Thymus (tissue), 14 donors: ENCODE measurements around the gene WDR74. TPM values are rescaled to one million over a fixed set of nuclear protein-coding genes. Genes with fewer than 3 reads are reported as not detected.
A peak's percentile ranks its signal among the peaks of the same experiment; 100 is the strongest.

Experiments used
- DNase-seq, 9 donors: peaks; one replicate each; pipeline ENCODE4 v3.0.0-alpha.2; 2013; ENCODE audit warnings: low spot score in 9 of 9, low read depth in 6 of 9, missing footprints in 1 of 9
- H3K27ac ChIP-seq, 2 donors: one replicate each; pipeline ENCODE4 v1.5.1; 2013; ENCODE audit warnings: control low read depth in 1 of 2, low read depth in 1 of 2, low read length in 1 of 2, mild to moderate bottlenecking in 1 of 2, moderate library complexity in 1 of 2
- H3K27me3 ChIP-seq, 2 donors: one replicate each; pipeline ENCODE4 v1.5.1; 2013; ENCODE audit warnings: low read length in 1 of 2; ENCODE audit not compliant: control insufficient read depth in 2 of 2, insufficient read depth in 1 of 2
- H3K36me3 ChIP-seq, 2 donors: one replicate each; pipeline ENCODE4 v1.5.1; 2013; ENCODE audit warnings: low read length in 1 of 2, mild to moderate bottlenecking in 1 of 2, moderate library complexity in 1 of 2; ENCODE audit not compliant: control insufficient read depth in 2 of 2, insufficient read depth in 2 of 2
- H3K4me1 ChIP-seq, 2 donors: one replicate each; pipeline ENCODE4 v1.5.1; 2013; ENCODE audit warnings: low read length in 2 of 2; ENCODE audit not compliant: control insufficient read depth in 2 of 2, insufficient read depth in 2 of 2
- H3K4me3 ChIP-seq, 2 donors: one replicate each; pipeline ENCODE4 v1.5.1; 2013; ENCODE audit warnings: low read length in 2 of 2, control low read depth in 1 of 2, mild to moderate bottlenecking in 1 of 2
- H3K9me3 ChIP-seq, 2 donors: one replicate each; pipeline ENCODE4 v1.5.1; 2013; ENCODE audit warnings: low read length in 1 of 2, mild to moderate bottlenecking in 1 of 2; ENCODE audit not compliant: control insufficient read depth in 2 of 2, insufficient read depth in 1 of 2
- WGBS: extraction: QIAGEN DNeasy Blood & Tissue Kit; methylation state at CpG from one replicate; pipeline ENCODE4 v1.1.7; 2013; 5-methylcytosine and 5-hydroxymethylcytosine counted together
- long read RNA-seq, 10 donors: transcript quantifications; one replicate each; lab custom pipeline, GENCODE V29; 2026
- polyA plus RNA-seq: library from polyadenylated mRNA; stranded (reverse); fragments of 200-250 nt; gene quantifications from one replicate; pipeline ENCODE4 v1.2.3, GENCODE V29; 2013
- total RNA-seq: library from RNA; stranded (reverse); fragments of 120-200 nt; gene quantifications from one replicate; pipeline ENCODE4 v1.2.4, GENCODE V29; 2013
- donor health status: healthy.

WDR74 gene
- total RNA-seq (71.2 TPM), polyA plus RNA-seq (57.2 TPM)
- long read RNA-seq, donor 1, partial matches to known transcripts, result 0 of 3 reads
- long read RNA-seq, donor 1, other reads (novel, unspliced or antisense), result 0 of 3 reads
- long read RNA-seq, donor 2, result 0 reads
- long read RNA-seq, donor 3, transcript WDR74-201 (11 exons, 1,289 nt), result major isoform, 25 of 26 reads
- long read RNA-seq, donor 3, partial matches to known transcripts, result 0 of 26 reads
- long read RNA-seq, donor 3, other reads (novel, unspliced or antisense), result 0 of 26 reads
- long read RNA-seq, donor 4, transcript WDR74-201 (11 exons, 1,289 nt), result major isoform, 5 of 6 reads
- long read RNA-seq, donor 4, partial matches to known transcripts, result 0 of 6 reads
- long read RNA-seq, donor 4, other reads (novel, unspliced or antisense), result 0 of 6 reads
- long read RNA-seq, donor 5, transcript WDR74-201 (11 exons, 1,289 nt), result major isoform, 12 of 18 reads
- long read RNA-seq, donor 5, partial matches to known transcripts, result 0 of 18 reads
- long read RNA-seq, donor 5, other reads (novel, unspliced or antisense), result 0 of 18 reads
- long read RNA-seq, donor 6, transcript WDR74-201 (11 exons, 1,289 nt), result major isoform, 10 of 12 reads
- long read RNA-seq, donor 6, partial matches to known transcripts, result 0 of 12 reads
- long read RNA-seq, donor 6, other reads (novel, unspliced or antisense), result 0 of 12 reads
- long read RNA-seq, donor 7, transcript WDR74-201 (11 exons, 1,289 nt), result major isoform, 5 of 8 reads
- long read RNA-seq, donor 7, partial matches to known transcripts, result 0 of 8 reads
- long read RNA-seq, donor 7, other reads (novel, unspliced or antisense), result 0 of 8 reads
- long read RNA-seq, donor 8, partial matches to known transcripts, result 0 of 5 reads
- long read RNA-seq, donor 8, other reads (novel, unspliced or antisense), result 0 of 5 reads
- long read RNA-seq, donor 9, transcript WDR74-201 (11 exons, 1,289 nt), result major isoform, 7 of 9 reads
- long read RNA-seq, donor 9, partial matches to known transcripts, result 0 of 9 reads
- long read RNA-seq, donor 9, other reads (novel, unspliced or antisense), result 0 of 9 reads
- long read RNA-seq, donor 10, transcript WDR74-201 (11 exons, 1,289 nt), result major isoform, 6 of 7 reads
- long read RNA-seq, donor 10, partial matches to known transcripts, result 0 of 7 reads
- long read RNA-seq, donor 10, other reads (novel, unspliced or antisense), result 0 of 7 reads

DNA sequence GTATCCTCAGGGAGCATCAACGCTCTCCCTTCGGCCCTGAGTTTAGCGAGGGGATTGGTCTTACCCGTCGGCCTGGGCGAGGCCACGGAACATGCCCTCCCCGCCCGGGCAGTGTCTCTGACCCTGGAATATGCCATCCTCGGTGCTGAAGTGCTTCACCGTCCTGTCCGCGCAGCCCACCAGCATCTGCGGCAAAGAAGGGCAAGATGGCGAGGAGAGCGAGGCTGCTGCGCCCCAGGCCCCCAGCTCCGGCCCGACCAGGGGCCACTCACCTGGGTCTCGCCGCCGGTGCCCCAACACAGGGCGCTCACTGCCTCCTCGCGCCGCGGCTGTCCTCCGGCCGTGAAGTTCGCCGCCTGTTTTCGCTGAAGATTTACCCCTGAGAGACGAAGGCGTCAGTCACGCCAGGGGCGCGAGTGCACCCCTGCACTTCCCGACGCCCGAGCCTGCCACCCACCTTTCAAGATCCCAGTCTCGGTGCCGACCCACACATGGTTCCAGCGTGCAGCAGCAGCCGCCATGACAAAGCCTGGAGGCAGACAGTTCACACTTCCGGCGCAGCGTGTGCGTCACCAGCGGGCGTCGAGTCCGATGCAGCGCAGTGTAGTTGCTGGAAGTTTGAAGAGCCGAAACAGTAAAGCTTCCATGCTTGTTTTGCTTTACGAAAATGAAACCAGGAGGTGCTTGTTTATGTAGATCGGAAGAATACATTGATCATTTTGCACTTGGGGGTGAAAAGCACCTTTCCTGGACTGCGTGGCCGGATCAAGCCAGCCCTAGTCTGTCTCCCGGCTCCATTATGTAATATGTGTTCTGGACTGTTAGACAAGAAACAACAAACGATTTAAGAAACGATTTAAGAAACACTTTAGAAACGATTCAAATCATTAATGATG, at the start of gene WDR74:
Gene WDR74, minus strand, starts transcription at position 541 of the 896 bp plus-strand sequence. Its CDS starts 20 bp downstream, at position 521.
- under 1% methylated on average over 62 of the region's 62 CpGs for WGBS
- Histone ChIP-seq H3K4me1 (peaks cover 9 to 27% of the 10 kb centered on the region in 2 donors), H3K36me3 (peaks cover 15 to 23% of the 10 kb centered on the region in 2 donors), H3K4me3 (peak within 1 kb of the TSS; percentile 70 to 85), H3K27ac (peak within 1 kb of the TSS; percentile 98 to 99), H3K27me3 (no peaks in the 10 kb centered on the region), H3K9me3 (no peaks in the 10 kb centered on the region)
- peak; percentile 86 to 97 (median 93) for DNase-seq

DNA sequence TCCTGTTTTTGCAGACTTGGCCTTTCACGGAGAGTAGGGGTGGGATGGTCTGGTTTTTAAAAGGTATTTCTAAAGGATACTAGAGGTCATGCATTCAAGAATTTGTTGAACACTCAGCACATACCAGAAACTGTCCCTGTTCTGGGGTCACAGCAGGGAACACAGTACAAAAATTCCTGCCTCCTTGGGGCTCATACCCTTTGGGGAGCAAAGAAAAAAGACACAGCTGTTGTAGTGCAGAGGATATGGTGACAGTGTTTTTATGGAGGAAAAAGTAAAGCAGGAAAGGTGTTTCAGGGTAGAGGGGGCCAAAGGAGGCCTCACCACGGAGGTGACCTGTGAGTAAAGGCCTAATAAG, 49.7 kb upstream of the WDR74 start:
- Histone ChIP-seq H3K4me1 (no peaks in the 10 kb centered on the region), H3K27me3 (no peaks in the 10 kb centered on the region), H3K27ac (no peak overlapping the region), H3K4me3 (no peak overlapping the region), H3K9me3 (no peaks in the 10 kb centered on the region), H3K36me3 (peaks cover 54 to 59% of the 10 kb centered on the region in 2 donors)
- no peak for DNase-seq
- 92% methylated on average over 2 of the region's 2 CpGs for WGBS

DNA sequence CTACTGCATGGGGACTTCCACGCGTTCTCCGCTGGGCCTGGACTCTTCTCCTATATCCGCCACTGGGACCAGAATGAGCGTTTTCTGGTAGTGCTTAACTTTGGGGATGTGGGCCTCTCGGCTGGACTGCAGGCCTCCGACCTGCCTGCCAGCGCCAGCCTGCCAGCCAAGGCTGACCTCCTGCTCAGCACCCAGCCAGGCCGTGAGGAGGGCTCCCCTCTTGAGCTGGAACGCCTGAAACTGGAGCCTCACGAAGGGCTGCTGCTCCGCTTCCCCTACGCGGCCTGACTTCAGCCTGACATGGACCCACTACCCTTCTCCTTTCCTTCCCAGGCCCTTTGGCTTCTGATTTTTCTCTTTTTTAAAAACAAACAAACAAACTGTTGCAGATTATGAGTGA, 49.0 kb upstream of the WDR74 start:
- no peak for DNase-seq
- Histone ChIP-seq H3K9me3 (no peaks in the 10 kb centered on the region), H3K4me3 (no peak overlapping the region), H3K36me3 (peaks cover 61 to 66% of the 10 kb centered on the region in 2 donors), H3K4me1 (peaks cover 0 to 4% of the 10 kb centered on the region in 2 donors), H3K27me3 (no peaks in the 10 kb centered on the region), H3K27ac (no peak overlapping the region)
- WGBS, result 99% methylated on average over 14 of the region's 14 CpGs

DNA sequence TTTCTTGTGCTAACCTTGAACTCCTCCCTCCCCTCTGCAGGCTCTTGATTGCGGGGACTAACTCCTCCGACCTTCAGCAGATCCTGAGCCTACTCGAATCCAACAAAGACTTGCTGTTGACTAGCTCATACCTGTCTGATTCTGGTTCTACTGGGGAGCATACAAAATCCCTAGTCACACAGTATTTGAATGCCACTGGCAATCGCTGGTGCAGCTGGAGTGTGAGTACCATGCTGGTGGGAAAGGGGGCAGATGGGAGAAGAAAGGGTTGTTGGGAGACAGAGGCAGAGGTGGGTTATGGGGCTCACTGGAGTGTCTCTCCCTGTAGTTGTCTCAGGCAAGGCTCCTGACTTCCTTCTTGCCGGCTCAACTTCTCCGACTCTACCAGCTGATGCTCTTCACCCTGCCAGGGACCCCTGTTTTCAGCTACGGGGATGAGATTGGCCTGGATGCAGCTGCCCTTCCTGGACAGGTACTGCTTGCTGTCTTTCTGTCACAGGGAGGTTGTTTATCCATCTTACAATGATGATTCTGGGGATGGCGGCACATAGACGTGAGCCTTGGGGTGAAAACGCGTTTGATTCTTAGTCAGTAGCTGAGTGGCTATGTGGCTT, 45.9 kb upstream of the WDR74 start:
- no peaks in the 10 kb centered on the region for H3K27me3 ChIP-seq
- no peak overlapping the region for H3K4me3 ChIP-seq
- WGBS, result 97% methylated on average over 11 of the region's 11 CpGs
- peaks cover 72 to 73% of the 10 kb centered on the region in 2 donors for H3K36me3 ChIP-seq
- no peak overlapping the region for H3K27ac ChIP-seq
- no peak for DNase-seq
- H3K9me3 ChIP-seq, result no peaks in the 10 kb centered on the region
- peaks cover 10 to 25% of the 10 kb centered on the region in 2 donors for H3K4me1 ChIP-seq

DNA sequence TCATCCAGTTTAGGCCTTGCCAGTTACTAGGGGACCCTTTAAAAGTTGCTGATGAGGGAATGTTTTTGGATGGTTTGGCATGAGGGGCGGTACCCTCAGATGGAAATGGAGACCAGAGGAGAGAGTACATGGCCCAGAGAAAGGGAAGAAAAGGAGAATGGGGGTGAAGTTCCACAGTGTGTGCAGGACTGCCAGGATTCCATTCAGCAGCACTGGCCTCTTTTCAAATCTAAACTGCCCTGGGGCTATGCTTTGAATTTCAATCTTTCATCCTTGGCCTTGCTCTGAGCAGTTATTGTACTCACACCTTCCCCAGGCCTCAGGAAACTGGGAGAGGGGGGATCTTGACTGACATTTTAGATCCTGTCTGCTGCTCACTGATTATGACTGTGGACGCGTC, 44.3 kb upstream of the WDR74 start:
- WGBS, result 96% methylated on average over 3 of the region's 3 CpGs
- Histone ChIP-seq H3K4me3 (no peak overlapping the region), H3K36me3 (peaks cover 59 to 67% of the 10 kb centered on the region in 2 donors), H3K27ac (no peak overlapping the region), H3K27me3 (no peaks in the 10 kb centered on the region), H3K9me3 (no peaks in the 10 kb centered on the region), H3K4me1 (peaks cover 17 to 34% of the 10 kb centered on the region in 2 donors)
- no peak for DNase-seq

DNA sequence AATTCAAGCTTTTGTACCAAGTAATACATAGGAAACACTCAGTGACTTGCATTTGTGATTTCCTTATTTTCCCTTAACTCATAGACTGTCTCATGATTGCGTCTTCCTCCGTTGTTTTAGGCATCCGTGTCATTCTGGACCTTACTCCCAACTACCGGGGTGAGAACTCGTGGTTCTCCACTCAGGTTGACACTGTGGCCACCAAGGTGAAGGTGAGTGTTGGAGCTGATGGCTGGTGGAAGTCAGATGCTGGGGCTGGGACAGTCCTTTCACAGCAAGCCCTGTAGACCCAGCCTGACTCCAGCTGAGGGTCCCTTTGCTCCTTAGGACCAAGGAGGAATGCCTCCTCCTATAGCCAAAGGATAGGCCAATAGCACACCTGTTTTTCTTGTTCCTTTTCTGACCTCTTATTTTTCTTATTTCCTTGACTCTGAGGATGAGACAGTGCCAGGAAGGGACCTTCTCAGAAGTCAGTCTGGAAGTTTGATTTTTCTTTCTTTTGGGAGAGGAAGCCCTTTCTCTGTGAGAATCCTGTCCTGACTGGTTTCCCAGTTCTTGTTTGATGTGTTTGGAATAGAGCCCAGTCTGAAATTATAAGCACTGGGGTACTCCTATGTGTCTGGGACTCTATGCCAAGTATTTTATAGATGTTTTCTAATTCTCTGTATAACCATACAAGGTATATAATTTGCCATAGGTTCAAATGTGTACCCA, 43.6 kb upstream of the WDR74 start:
- 94% methylated on average over 5 of the region's 5 CpGs for WGBS
- no peaks in the 10 kb centered on the region for H3K9me3 ChIP-seq
- no peak for DNase-seq
- H3K27ac ChIP-seq, result peak overlapping the region; percentile 34 to 54
- H3K27me3 ChIP-seq, result no peaks in the 10 kb centered on the region
- peak overlapping the region; percentile 4 to 96 for H3K4me3 ChIP-seq
- H3K36me3 ChIP-seq, result peaks cover 52 to 60% of the 10 kb centered on the region in 2 donors
- H3K4me1 ChIP-seq, result peaks cover 17 to 34% of the 10 kb centered on the region in 2 donors

DNA sequence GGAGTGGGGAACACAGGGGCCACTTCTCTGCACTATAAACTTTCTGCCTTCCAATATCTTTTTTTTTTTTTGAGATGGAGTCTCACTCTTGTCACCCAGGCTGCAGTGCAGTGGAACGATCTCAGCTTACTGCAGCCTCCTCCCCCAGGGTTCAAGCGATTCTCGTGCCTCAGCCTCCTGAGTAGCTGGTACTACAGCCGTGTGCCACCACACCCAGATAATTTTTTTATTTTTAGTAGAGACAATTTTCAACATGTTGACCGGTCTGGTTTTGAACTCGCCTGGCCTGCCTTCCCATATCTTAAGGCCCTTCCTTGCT, 43.0 kb upstream of the WDR74 start:
- Histone ChIP-seq H3K27ac (peak overlapping the region in 1 of 2 donors; percentile 99), H3K27me3 (no peaks in the 10 kb centered on the region), H3K4me3 (peak overlapping the region; percentile 89 to 96), H3K4me1 (peaks cover 17 to 34% of the 10 kb centered on the region in 2 donors), H3K36me3 (peaks cover 46 to 55% of the 10 kb centered on the region in 2 donors), H3K9me3 (no peaks in the 10 kb centered on the region)
- WGBS, result 87% methylated on average over 6 of the region's 6 CpGs
- DNase-seq, result no peak
